Renal cortical epithelial cell (primary cell): Measurements from ENCODE around the gene KIAA0586. TPM values are rescaled to one million over a fixed set of nuclear protein-coding genes. Genes with fewer than 3 reads are reported as not detected.
"Not testable (repeated sequence)": the region's sequence is repeated elsewhere in the genome, so short reads cannot be mapped to it uniquely, and the experiment has no call there.

Source experiments
- DNase-seq: peaks from one replicate; pipeline ENCODE4 v3.0.0-alpha.2; 2011; ENCODE audit warnings: low read depth
- total RNA-seq: library from RNA; depleted of rRNA; stranded (reverse); fragments of >200 nt; gene quantifications from 2 replicates; pipeline ENCODE4 v1.2.3, GENCODE V29; 2014

Gene KIAA0586
- total RNA-seq, 1 donor from 2014 or later: 21.1 TPM

- DNase-seq: no peak
These were observed 120.1 kb downstream of the KIAA0586 start for GRCh38 chr14:58547649-58548048.

GRCh38 chr14:58549105-58549757, 121.7 kb downstream of the KIAA0586 start:
- DNase-seq: peak; percentile 34

- no peak for DNase-seq
These were observed 126.4 kb downstream of the KIAA0586 start for GRCh38 chr14:58553959-58554358.

- DNase-seq: no peak
These were observed 128.1 kb downstream of the KIAA0586 start for GRCh38 chr14:58555647-58556046.

GRCh38 chr14:58557242-58557641, 129.7 kb downstream of the KIAA0586 start:
- no peak for DNase-seq

- DNase-seq: peak; percentile 59
These were observed 132.7 kb downstream of the KIAA0586 start for GRCh38 chr14:58560208-58560607.

GRCh38 chr14:58562141-58562540, 134.6 kb downstream of the KIAA0586 start:
- DNase-seq: no peak

GRCh38 chr14:58563978-58564377, 136.5 kb downstream of the KIAA0586 start:
- no peak for DNase-seq

GRCh38 chr14:58565832-58566231, 138.3 kb downstream of the KIAA0586 start:
- DNase-seq: no peak

- no peak for DNase-seq
These were observed 139.5 kb downstream of the KIAA0586 start for GRCh38 chr14:58566979-58567378.

GRCh38 chr14:58568322-58568721, 140.8 kb downstream of the KIAA0586 start:
- DNase-seq: no peak

- DNase-seq: no peak
These were observed 143.7 kb downstream of the KIAA0586 start for GRCh38 chr14:58571256-58571655.

- DNase-seq: peak; percentile 87
These were observed 144.4 kb downstream of the KIAA0586 start for GRCh38 chr14:58571769-58572472.

GRCh38 chr14:58572473-58572853, 144.9 kb downstream of the KIAA0586 start:
- no peak for DNase-seq

- DNase-seq: no peak
These were observed 145.3 kb downstream of the KIAA0586 start for GRCh38 chr14:58572863-58573262.

GRCh38 chr14:58574623-58575022, 147.1 kb downstream of the KIAA0586 start:
- peak; percentile 14 for DNase-seq

- DNase-seq: no peak
These were observed 148.4 kb downstream of the KIAA0586 start for GRCh38 chr14:58575956-58576355.

- not testable (repeated sequence) for DNase-seq
These were observed 152.5 kb downstream of the KIAA0586 start for GRCh38 chr14:58580035-58580434.

- DNase-seq: not testable (repeated sequence)
These were observed 153.9 kb downstream of the KIAA0586 start for GRCh38 chr14:58581389-58581788.

GRCh38 chr14:58584383-58584782, 156.9 kb downstream of the KIAA0586 start:
- no peak for DNase-seq

- no peak for DNase-seq
These were observed 159.8 kb downstream of the KIAA0586 start for GRCh38 chr14:58587271-58587670.

- not testable (repeated sequence) for DNase-seq
These were observed 160.8 kb downstream of the KIAA0586 start for GRCh38 chr14:58588321-58588720.

GRCh38 chr14:58593977-58594376, 166.5 kb downstream of the KIAA0586 start:
- DNase-seq: no peak
